SK-N-SH (cell line): Measurements from ENCODE around the gene HTRA3. TPM values are rescaled to one million over a fixed set of nuclear protein-coding genes. Genes with fewer than 3 reads are reported as not detected.

Experiments
- CTCF ChIA-PET: fragments of 300-600, 350-600 bp; formaldehyde crosslinking; extraction: SDS; loops from one replicate; lab custom pipeline; 2021; lab: Yijun Ruan, JAX
- POLR2A ChIA-PET: fragments of 350-600 bp; sonication (Branson Sonifier 250); formaldehyde crosslinking; extraction: SDS; loops from one replicate; lab custom pipeline; 2020; ENCODE audit warnings: antibody characterized with exemption, inconsistent platforms; lab: Yijun Ruan, JAX
- DNase-seq: peaks from one replicate; pipeline ENCODE4 v3.0.0; 2012
- H2AFZ ChIP-seq: fragments of 200-600 bp; sonication (generic); 2 replicates; pipeline ENCODE4 v1.8.1; 2016; ENCODE audit warnings: antibody characterized with exemption, mild to moderate bottlenecking, low read depth
- H3F3A ChIP-seq: fragments of 200-600 bp; sonication (generic); replicated peaks from 2 replicates; pipeline ENCODE3; 2016; ENCODE audit warnings: antibody characterized with exemption, mild to moderate bottlenecking; ENCODE audit not compliant: insufficient read depth
- H3K27ac ChIP-seq, 2 experiments: fragments of 200-500 bp in 1 of 2; fragments of 200-600 bp in 1 of 2; sonication (Bioruptor generic) in 1 of 2; sonication (generic), shearing (Covaris generic) in 1 of 2; 2 replicates each; pipeline versions ENCODE4 v1.5.1 to v1.6.1; 2014 to 2016; ENCODE audit warnings: low read depth in 2 of 2, inconsistent platforms in 1 of 2, low read length in 1 of 2, mild to moderate bottlenecking in 1 of 2, mixed read lengths in 1 of 2
- H3K27me3 ChIP-seq: fragments of 200-600 bp; sonication (generic), shearing (Covaris generic); 2 replicates; pipeline ENCODE4 v1.6.1; 2016; ENCODE audit warnings: mixed run types; ENCODE audit not compliant: insufficient read depth
- H3K36me3 ChIP-seq, 2 experiments: fragments of 200-500 bp in 1 of 2; fragments of 200-600 bp in 1 of 2; sonication (Bioruptor generic) in 1 of 2; sonication (generic) in 1 of 2; replicated peaks in 1 of 2; 2 replicates each; pipeline versions ENCODE3 to v1.5.1; 2014 to 2016; ENCODE audit warnings: low read length in 1 of 2, mild to moderate bottlenecking in 1 of 2; ENCODE audit not compliant: insufficient read depth in 2 of 2, control insufficient read depth in 1 of 2
- H3K4me1 ChIP-seq, 2 experiments: fragments of 200-500 bp in 1 of 2; fragments of 200-600 bp in 1 of 2; sonication (Bioruptor generic) in 1 of 2; sonication (generic), shearing (Covaris generic) in 1 of 2; 2 replicates each; pipeline versions ENCODE4 v1.5.1 to v1.6.1; 2014 to 2016; ENCODE audit warnings: low read depth in 1 of 2, low read length in 1 of 2, mixed run types in 1 of 2; ENCODE audit not compliant: insufficient read depth in 2 of 2, control insufficient read depth in 1 of 2
- H3K4me2 ChIP-seq: fragments of 200-600 bp; sonication (generic), shearing (Covaris generic); 2 replicates; pipeline ENCODE4 v1.6.1; 2017; ENCODE audit warnings: mixed run types
- H3K4me3 ChIP-seq, 2 experiments: fragments of 200-500 bp in 1 of 2; fragments of 200-600 bp in 1 of 2; sonication (Bioruptor generic) in 1 of 2; sonication (generic), shearing (Covaris generic) in 1 of 2; 2 replicates each; pipeline versions ENCODE4 v1.5.1 to v1.8.1; 2014 to 2016; ENCODE audit warnings: low read depth in 2 of 2, inconsistent platforms in 1 of 2, low read length in 1 of 2, mild to moderate bottlenecking in 1 of 2, mixed read lengths in 1 of 2, moderate library complexity in 1 of 2
- H3K79me2 ChIP-seq: fragments of 200-600 bp; sonication (generic); 2 replicates; pipeline ENCODE4 v1.8.1; 2017; ENCODE audit warnings: mild to moderate bottlenecking; ENCODE audit not compliant: insufficient read depth
- H3K9ac ChIP-seq: fragments of 200-600 bp; sonication (generic); 2 replicates; pipeline ENCODE4 v1.6.1; 2017; ENCODE audit warnings: mixed run types
- H3K9me2 ChIP-seq: fragments of 200-600 bp; sonication (generic); 2 replicates; pipeline ENCODE4 v1.6.1; 2017; ENCODE audit warnings: mixed run types
- H3K9me3 ChIP-seq: fragments of 200-600 bp; sonication (generic); 2 replicates; pipeline ENCODE4 v1.6.1; 2017; ENCODE audit warnings: mixed run types, mild to moderate bottlenecking, moderate library complexity
- H4K20me1 ChIP-seq: fragments of 200-600 bp; sonication (generic); 2 replicates; pipeline ENCODE4 v1.6.1; 2017; ENCODE audit warnings: mild to moderate bottlenecking, mixed run types; ENCODE audit not compliant: insufficient read depth
- ELF1 ChIP-seq: IDR thresholded peaks from 2 replicates; pipeline ENCODE4 v1.4.0; 2012
- EZH2phosphoT487 ChIP-seq: fragments of 200-600 bp; sonication (generic); IDR thresholded peaks from 2 replicates; pipeline ENCODE4 v1.6.1; 2017; ENCODE audit warnings: low read depth, mixed run types, mild to moderate bottlenecking, antibody characterized with exemption, moderate library complexity, borderline replicate concordance
- FOSL2 ChIP-seq: IDR thresholded peaks from 2 replicates; pipeline ENCODE4 v1.4.0; 2012; ENCODE audit warnings: low read depth, mild to moderate bottlenecking, moderate library complexity, borderline replicate concordance
- GABPA ChIP-seq: IDR thresholded peaks from 2 replicates; pipeline ENCODE4 v1.4.0; 2012; ENCODE audit warnings: low read depth, mild to moderate bottlenecking
- GATA2 ChIP-seq: sonication (generic); formaldehyde crosslinking; IDR thresholded peaks from 2 replicates; pipeline ENCODE4 v1.5.0; 2020; ENCODE audit warnings: mild to moderate bottlenecking, missing genetic modification reagents
- MXI1 ChIP-seq: IDR thresholded peaks from 2 replicates; pipeline ENCODE4 v1.6.1; 2012; ENCODE audit warnings: mild to moderate bottlenecking, low read depth, low read length, improper control_type of control experiment
- RFX5 ChIP-seq: IDR thresholded peaks from 2 replicates; pipeline ENCODE4 v1.6.1; 2012; ENCODE audit warnings: mild to moderate bottlenecking, improper control_type of control experiment, low read length
- RXRA ChIP-seq: IDR thresholded peaks from 2 replicates; pipeline ENCODE4 v1.4.0; 2012; ENCODE audit warnings: low read depth, mild to moderate bottlenecking, borderline replicate concordance
- SIN3A ChIP-seq: IDR thresholded peaks from 2 replicates; pipeline ENCODE4 v1.6.1; 2012; ENCODE audit warnings: low read depth, mild to moderate bottlenecking, low read length, moderate library complexity, borderline replicate concordance
- WGBS: methylation state at CpG from one replicate; pipeline ENCODE4 v1.1.6; 2017; ENCODE audit warnings: low lambda C conversion rate; 5-methylcytosine and 5-hydroxymethylcytosine counted together
- polyA plus RNA-seq, 3 experiments: library from polyadenylated mRNA; depleted of rRNA; stranded (reverse); fragments of >200 nt; gene quantifications; 2 replicates each; pipeline ENCODE4 v1.2.3, GENCODE V29; 2012
- TF ChIP-seq, protein P1 (sequence below): IDR thresholded peaks from 2 replicates; pipeline ENCODE4; 2012
- TF ChIP-seq, protein P2 (sequence below): IDR thresholded peaks from 2 replicates; pipeline ENCODE4 v1.4.0; 2012; ENCODE audit warnings: low read depth, borderline replicate concordance
- TF ChIP-seq, protein P3 (sequence below): fragments of 150-350 bp; IDR thresholded peaks from 2 replicates; pipeline ENCODE4 v1.6.1; 2016; ENCODE audit warnings: mild to moderate bottlenecking, low read depth, low read length
- TF ChIP-seq, protein P4 (sequence below): fragments of 150-350 bp; IDR thresholded peaks from 2 replicates; pipeline ENCODE4 v1.6.1; 2017; ENCODE audit warnings: antibody characterized with exemption, low read length, low read depth, borderline replicate concordance

Gene HTRA3
- polyA plus RNA-seq, 1 of the 3 experiments (the other 2 are of a cell fraction) = 0.05 TPM

DNA sequence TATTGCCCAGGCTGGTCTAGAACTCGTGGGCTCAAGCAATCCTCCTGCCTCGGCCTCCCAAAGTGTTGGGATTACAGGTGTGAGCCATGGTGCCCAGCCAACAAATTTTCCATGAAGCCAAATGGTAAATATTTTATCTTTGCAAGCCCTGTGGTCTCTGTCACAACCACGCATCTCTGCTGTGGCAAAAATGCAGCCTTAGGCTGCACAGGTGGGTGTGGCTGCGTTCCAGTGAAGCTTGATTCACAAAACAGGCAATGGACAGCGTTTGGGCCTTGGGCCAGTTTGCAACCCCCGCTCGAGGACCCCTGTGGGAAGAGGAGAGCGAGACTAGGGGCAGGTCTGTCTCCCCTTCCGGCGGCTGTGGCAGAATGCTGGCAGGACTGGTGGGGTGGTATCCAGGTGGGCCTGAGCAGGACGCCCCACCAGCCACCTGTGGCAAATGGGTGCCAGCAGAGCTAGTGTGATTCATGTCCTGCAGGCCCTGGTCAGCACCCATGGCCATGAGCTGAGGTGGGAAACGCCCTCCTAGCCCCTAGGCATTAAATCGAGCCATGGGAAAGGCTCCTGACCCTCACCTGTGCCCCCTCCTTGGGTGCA is 19.7 kb downstream of the HTRA3 start:
- no peaks in the 10 kb centered on the region for H3K36me3 ChIP-seq
- H3K27ac ChIP-seq = no peak overlapping the region
- no peak overlapping the region for H3K4me2 ChIP-seq
- H3K27me3 ChIP-seq = no peaks in the 10 kb centered on the region
- no peak overlapping the region for H2AFZ ChIP-seq
- DNase-seq = no peak
- TF ChIP-seq, protein P1, sequence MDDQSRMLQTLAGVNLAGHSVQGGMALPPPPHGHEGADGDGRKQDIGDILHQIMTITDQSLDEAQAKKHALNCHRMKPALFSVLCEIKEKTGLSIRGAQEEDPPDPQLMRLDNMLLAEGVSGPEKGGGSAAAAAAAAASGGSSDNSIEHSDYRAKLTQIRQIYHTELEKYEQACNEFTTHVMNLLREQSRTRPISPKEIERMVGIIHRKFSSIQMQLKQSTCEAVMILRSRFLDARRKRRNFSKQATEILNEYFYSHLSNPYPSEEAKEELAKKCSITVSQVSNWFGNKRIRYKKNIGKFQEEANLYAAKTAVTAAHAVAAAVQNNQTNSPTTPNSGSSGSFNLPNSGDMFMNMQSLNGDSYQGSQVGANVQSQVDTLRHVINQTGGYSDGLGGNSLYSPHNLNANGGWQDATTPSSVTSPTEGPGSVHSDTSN = no peak
- TF ChIP-seq MXI1 (no peak), RFX5 (no peak), RXRA (no peak), GABPA (no peak), EZH2phosphoT487 (no peak), SIN3A (no peak), FOSL2 (no peak), GATA2 (CRISPR knock-in tag) (no peak), ELF1 (no peak)
- TF ChIP-seq, protein P2, sequence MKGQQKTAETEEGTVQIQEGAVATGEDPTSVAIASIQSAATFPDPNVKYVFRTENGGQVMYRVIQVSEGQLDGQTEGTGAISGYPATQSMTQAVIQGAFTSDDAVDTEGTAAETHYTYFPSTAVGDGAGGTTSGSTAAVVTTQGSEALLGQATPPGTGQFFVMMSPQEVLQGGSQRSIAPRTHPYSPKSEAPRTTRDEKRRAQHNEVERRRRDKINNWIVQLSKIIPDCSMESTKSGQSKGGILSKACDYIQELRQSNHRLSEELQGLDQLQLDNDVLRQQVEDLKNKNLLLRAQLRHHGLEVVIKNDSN = no peak
- TF ChIP-seq, protein P3, sequence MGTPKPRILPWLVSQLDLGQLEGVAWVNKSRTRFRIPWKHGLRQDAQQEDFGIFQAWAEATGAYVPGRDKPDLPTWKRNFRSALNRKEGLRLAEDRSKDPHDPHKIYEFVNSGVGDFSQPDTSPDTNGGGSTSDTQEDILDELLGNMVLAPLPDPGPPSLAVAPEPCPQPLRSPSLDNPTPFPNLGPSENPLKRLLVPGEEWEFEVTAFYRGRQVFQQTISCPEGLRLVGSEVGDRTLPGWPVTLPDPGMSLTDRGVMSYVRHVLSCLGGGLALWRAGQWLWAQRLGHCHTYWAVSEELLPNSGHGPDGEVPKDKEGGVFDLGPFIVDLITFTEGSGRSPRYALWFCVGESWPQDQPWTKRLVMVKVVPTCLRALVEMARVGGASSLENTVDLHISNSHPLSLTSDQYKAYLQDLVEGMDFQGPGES = no peak
- TF ChIP-seq, protein P4, sequence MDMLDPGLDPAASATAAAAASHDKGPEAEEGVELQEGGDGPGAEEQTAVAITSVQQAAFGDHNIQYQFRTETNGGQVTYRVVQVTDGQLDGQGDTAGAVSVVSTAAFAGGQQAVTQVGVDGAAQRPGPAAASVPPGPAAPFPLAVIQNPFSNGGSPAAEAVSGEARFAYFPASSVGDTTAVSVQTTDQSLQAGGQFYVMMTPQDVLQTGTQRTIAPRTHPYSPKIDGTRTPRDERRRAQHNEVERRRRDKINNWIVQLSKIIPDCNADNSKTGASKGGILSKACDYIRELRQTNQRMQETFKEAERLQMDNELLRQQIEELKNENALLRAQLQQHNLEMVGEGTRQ = no peak
- H4K20me1 ChIP-seq = no peaks in the 10 kb centered on the region
- ChIA-PET POLR2A (no interaction called here), CTCF (interaction anchor here (1.0 to 2.4 kb wide), 2 partner anchors 114 to 318 kb away, joined by 3 to 10 read pairs; no protein-coding TSS in a partner anchor)
- no peaks in the 10 kb centered on the region for H3F3A ChIP-seq
- no peaks in the 10 kb centered on the region for H3K9me3 ChIP-seq
- H3K4me3 ChIP-seq = no peak overlapping the region
- H3K9me2 ChIP-seq = no peaks in the 10 kb centered on the region
- H3K9ac ChIP-seq = no peak overlapping the region
- peaks cover 0 to 20% of the 10 kb centered on the region in 2 experiments; a peak in 1 of 4 replicates for H3K4me1 ChIP-seq
- no peaks in the 10 kb centered on the region for H3K79me2 ChIP-seq
- WGBS = 39% methylated on average over 6 of the region's 13 CpGs
